ENCODE data around the gene PRKCB. TPM values are rescaled to one million over a fixed set of nuclear protein-coding genes. Genes with fewer than 3 reads are reported as not detected.

PRKCB gene
- total RNA-seq, 1 experiment from 2014 or later: 0.89 TPM

DNA sequence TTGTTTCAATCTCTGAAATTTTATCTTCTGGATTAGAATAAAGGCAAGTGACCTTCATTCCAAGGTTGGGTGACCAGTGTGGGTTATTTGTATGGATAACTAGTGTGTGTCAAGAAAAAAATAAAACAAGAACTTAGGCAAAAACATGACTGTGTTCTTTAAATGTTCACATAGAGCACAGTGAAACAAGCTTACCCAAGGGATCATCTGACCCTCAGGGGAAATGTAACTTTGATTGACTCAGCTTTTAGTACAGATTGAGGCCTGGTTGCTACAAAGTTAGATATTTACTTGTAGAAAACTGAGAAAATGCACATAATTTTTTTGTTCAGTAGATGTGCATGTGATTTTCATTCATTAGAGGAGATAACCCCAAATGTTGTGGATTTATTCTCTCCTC, 427.0 kb downstream of the PRKCB start:
- Histone ChIP-seq H3K9me3 (ENCODE audit: control insufficient read depth in 1 of 2, insufficient read depth in 1 of 2, low read depth in 1 of 2, low read length in 2 of 2) (no peaks in the 10 kb centered on the region), H3K4me2 (ENCODE audit: low read length) (no peak overlapping the region), H3K36me3 (ENCODE audit: control insufficient read depth in 1 of 2, insufficient read depth in 2 of 2, low read length in 2 of 2) (no peaks in the 10 kb centered on the region), H3K9ac (ENCODE audit: low read length) (no peak overlapping the region), H3K9me2 (ENCODE audit: insufficient read depth) (no peaks in the 10 kb centered on the region), H2AFZ (ENCODE audit: low read depth, low read length, poor library complexity, severe bottlenecking) (no peak overlapping the region), H3K79me2 (ENCODE audit: insufficient read depth, low read length) (no peaks in the 10 kb centered on the region), H3K4me1 (ENCODE audit: control insufficient read depth in 1 of 2, insufficient read depth in 2 of 2, low read length in 2 of 2) (no peaks in the 10 kb centered on the region), H3K27ac (ENCODE audit: low read depth, low read length) (no peak overlapping the region), H3K4me3 (replicated peaks in 1 of 2; ENCODE audit: low read depth in 1 of 2, low read length in 2 of 2) (no peak overlapping the region), H3K27me3 (ENCODE audit: insufficient read depth, low read length) (peaks cover 36% of the 10 kb centered on the region), H4K20me1 (ENCODE audit: insufficient read depth) (no peaks in the 10 kb centered on the region; the same call in 1 of the 2 replicates)
- ATAC-seq (no peak), DNase-seq (ENCODE audit: low read depth, low spot score) (no peak)
- TF ChIP-seq CBX3 (IDR thresholded peaks at IDR 0.05; ENCODE audit: low read depth): no peak
- no peak for TF ChIP-seq RAD21 (IDR thresholded peaks at IDR 0.05; ENCODE audit: low read depth)
- TF ChIP-seq, protein P1, sequence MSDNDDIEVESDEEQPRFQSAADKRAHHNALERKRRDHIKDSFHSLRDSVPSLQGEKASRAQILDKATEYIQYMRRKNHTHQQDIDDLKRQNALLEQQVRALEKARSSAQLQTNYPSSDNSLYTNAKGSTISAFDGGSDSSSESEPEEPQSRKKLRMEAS (IDR thresholded peaks at IDR 0.05): no peak
- TF ChIP-seq POLR2A (IDR thresholded peaks at IDR 0.05; ENCODE audit: borderline replicate concordance, extremely low read depth, insufficient read depth, insufficient read length): no peak
- no peak for TF ChIP-seq FOSL1 (IDR thresholded peaks at IDR 0.05; ENCODE audit: low read depth)
- no peak for TF ChIP-seq ELF1 (IDR thresholded peaks at IDR 0.05; ENCODE audit: borderline replicate concordance, low read depth)
- TF ChIP-seq, protein P2, sequence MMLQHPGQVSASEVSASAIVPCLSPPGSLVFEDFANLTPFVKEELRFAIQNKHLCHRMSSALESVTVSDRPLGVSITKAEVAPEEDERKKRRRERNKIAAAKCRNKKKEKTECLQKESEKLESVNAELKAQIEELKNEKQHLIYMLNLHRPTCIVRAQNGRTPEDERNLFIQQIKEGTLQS (IDR thresholded peaks at IDR 0.05): no peak
- TF ChIP-seq SIN3A (IDR thresholded peaks at IDR 0.05; ENCODE audit: low read depth): no peak
- no peak for TF ChIP-seq EGR1 (IDR thresholded peaks at IDR 0.05; ENCODE audit: low read depth)
- TF ChIP-seq, protein P3, sequence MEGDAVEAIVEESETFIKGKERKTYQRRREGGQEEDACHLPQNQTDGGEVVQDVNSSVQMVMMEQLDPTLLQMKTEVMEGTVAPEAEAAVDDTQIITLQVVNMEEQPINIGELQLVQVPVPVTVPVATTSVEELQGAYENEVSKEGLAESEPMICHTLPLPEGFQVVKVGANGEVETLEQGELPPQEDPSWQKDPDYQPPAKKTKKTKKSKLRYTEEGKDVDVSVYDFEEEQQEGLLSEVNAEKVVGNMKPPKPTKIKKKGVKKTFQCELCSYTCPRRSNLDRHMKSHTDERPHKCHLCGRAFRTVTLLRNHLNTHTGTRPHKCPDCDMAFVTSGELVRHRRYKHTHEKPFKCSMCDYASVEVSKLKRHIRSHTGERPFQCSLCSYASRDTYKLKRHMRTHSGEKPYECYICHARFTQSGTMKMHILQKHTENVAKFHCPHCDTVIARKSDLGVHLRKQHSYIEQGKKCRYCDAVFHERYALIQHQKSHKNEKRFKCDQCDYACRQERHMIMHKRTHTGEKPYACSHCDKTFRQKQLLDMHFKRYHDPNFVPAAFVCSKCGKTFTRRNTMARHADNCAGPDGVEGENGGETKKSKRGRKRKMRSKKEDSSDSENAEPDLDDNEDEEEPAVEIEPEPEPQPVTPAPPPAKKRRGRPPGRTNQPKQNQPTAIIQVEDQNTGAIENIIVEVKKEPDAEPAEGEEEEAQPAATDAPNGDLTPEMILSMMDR (IDR thresholded peaks at IDR 0.05 in 2 of 3, conservative IDR thresholded peaks at IDR 0.05 in 1 of 3; ENCODE audit: borderline replicate concordance in 1 of 3, insufficient read depth in 1 of 3, low read depth in 2 of 3, low read length in 2 of 3): no peak
- no peak for TF ChIP-seq ZNF274 (IDR thresholded peaks at IDR 0.05; ENCODE audit: low read depth, low read length)
- TF ChIP-seq, protein P4, sequence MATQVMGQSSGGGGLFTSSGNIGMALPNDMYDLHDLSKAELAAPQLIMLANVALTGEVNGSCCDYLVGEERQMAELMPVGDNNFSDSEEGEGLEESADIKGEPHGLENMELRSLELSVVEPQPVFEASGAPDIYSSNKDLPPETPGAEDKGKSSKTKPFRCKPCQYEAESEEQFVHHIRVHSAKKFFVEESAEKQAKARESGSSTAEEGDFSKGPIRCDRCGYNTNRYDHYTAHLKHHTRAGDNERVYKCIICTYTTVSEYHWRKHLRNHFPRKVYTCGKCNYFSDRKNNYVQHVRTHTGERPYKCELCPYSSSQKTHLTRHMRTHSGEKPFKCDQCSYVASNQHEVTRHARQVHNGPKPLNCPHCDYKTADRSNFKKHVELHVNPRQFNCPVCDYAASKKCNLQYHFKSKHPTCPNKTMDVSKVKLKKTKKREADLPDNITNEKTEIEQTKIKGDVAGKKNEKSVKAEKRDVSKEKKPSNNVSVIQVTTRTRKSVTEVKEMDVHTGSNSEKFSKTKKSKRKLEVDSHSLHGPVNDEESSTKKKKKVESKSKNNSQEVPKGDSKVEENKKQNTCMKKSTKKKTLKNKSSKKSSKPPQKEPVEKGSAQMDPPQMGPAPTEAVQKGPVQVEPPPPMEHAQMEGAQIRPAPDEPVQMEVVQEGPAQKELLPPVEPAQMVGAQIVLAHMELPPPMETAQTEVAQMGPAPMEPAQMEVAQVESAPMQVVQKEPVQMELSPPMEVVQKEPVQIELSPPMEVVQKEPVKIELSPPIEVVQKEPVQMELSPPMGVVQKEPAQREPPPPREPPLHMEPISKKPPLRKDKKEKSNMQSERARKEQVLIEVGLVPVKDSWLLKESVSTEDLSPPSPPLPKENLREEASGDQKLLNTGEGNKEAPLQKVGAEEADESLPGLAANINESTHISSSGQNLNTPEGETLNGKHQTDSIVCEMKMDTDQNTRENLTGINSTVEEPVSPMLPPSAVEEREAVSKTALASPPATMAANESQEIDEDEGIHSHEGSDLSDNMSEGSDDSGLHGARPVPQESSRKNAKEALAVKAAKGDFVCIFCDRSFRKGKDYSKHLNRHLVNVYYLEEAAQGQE (IDR thresholded peaks at IDR 0.05; ENCODE audit: low read depth): no peak
- no peak for TF ChIP-seq YY1 (IDR thresholded peaks at IDR 0.05; ENCODE audit: extremely low read depth, insufficient replicate concordance, low read depth, low read length)
- no peak for TF ChIP-seq CEBPB (IDR thresholded peaks at IDR 0.05; ENCODE audit: low read depth)
- no peak for TF ChIP-seq POLR2AphosphoS5 (IDR thresholded peaks at IDR 0.05; ENCODE audit: low read depth, low read length)
- ChIA-PET RAD21 (ENCODE audit: low non-redundant PET in 1 of 2, low total read pairs in 2 of 2, uncharacterized antibody in 2 of 2, unreplicated experiment in 2 of 2) (no interaction called here), POLR2A (no interaction called here), CTCF (interaction anchor here (1.5 kb wide), 1 partner anchor 192 kb away, joined by 4 read pairs; no protein-coding TSS in a partner anchor)
- BruUV-seq (replicated peaks): no TSS peak
- intact Hi-C loops (cut with micrococcal nuclease): no loop called here

Measured in HCT116 (cell line).